ENCODE results near the gene PCBP1.
"Not testable (repeated sequence)": the region's sequence is repeated elsewhere in the genome, so short reads cannot be mapped to it uniquely, and the experiment has no call there.

The PCBP1 gene

GRCh38 chr2:70128005-70128404 is 40.7 kb downstream of the PCBP1 start:
- no peak for DNase-seq

DNA sequence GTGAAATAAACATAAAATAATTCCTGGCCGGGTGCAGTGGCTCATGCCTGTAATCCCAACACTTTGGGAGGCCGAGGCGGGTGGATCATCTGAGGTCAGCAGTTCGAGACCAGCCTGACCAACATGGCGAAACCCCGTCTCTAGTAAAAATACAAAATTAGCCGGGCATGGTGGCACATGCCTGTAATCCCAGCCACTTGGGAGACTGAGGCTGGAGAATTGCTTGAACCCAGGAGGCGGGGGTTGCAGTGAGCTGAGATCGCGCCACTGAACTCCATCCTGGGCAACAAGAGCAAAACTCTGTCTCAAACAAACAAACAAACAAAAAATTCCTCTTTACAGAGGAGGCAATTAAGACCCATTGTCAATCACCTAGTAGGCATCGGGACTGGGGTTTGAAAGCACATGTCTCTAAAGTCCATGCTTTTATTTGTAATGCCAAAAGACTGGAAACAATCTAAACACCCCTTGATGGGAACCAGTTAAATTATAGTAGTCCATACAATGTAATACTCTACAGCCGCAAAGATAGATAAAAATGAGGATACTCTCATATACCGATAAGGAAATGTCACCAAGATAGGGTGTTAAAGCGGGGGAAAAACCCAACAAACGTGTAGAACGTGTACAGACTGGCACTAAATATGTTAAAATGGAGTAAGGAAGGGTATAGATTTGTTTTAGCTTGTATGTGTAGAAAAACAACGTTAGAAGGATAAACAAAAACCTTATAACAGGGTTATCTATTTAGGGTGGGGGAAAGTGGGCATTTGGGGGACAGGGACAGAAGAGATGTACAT is 44.3 kb downstream of the PCBP1 start:
- not testable (repeated sequence) for DNase-seq

- peak; percentile 29 for DNase-seq
These were observed 45.2 kb downstream of the PCBP1 start for GRCh38 chr2:70132244-70133126.

DNA sequence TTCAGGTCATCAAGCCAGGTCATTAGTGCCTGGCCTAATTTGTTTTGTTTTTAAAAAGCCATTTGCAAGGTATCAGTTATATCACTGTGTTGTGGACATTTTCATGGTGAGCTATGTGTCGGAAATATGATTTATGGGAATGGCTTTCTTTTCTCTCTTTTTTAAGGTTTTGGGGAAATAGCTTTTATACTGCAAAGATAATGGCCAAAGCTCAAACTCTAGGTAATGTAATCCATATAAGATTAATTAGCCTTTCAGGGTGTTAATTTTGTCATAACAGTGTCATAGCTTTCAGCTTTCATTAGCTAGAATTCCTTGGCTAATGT is 45.8 kb downstream of the PCBP1 start:
- DNase-seq, result no peak

DNA sequence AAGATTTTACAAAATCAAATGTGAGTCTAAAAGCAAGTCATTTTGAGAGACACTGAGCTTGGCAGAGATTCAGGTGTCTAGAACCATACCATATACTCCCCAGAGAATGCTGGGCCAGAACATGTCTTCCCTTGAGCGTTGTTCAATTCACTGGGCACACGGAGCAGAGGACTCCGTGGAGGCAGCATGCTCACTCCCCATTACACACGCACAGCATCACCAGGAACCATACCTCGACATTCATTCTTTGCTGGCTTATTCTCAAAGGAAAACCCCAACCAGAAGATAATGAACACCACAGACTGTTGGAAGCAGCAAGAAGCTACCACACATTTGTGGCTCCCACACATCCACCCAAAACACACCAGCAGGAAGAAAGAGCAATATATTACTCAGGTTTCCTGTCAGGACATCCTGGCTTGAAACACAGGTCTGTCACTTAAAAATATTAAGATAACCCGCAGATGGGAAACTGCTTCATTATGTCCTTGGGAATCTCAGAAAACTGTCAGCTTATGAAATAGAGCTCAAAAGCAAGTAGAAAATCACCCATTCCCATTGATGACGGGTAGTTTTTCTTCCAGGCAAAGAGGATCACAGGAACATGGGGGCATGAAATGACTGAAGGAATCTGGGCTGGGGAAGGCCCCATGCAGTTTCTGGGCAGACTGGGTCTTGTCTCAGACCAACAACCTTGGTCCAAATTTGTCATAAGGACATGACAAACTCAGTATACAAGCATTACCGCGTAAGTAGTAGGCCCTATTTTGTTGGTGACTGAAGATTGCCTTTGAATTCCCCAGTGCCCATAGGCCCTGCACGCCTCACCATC is 46.4 kb downstream of the PCBP1 start:
- peak; percentile 67 for DNase-seq

GRCh38 chr2:70134323-70134983 is 47.2 kb downstream of the PCBP1 start:
- DNase-seq, result not testable (repeated sequence)
